GM21360 (cell line): ENCODE measurements around the gene SSC5D.

Experiments
- ATAC-seq: cut with Tn5 transposase; IDR thresholded peaks from one replicate; pipeline ENCODE4 v1.9.1; 2021; ENCODE audit warnings: mild to moderate bottlenecking, moderate library complexity; ENCODE audit not compliant: unreplicated experiment

Gene SSC5D

GRCh38 chr19:55552620-55553019 is 64.4 kb downstream of the SSC5D start:
- no peak for ATAC-seq

GRCh38 chr19:55553217-55554182 is 65.3 kb downstream of the SSC5D start:
- ATAC-seq = no peak

GRCh38 chr19:55554302-55554701 is 66.1 kb downstream of the SSC5D start:
- no peak for ATAC-seq

GRCh38 chr19:55554741-55555152 is 66.5 kb downstream of the SSC5D start:
- ATAC-seq = no peak

- no peak for ATAC-seq
These were observed 71.4 kb downstream of the SSC5D start for GRCh38 chr19:55559684-55560083.

GRCh38 chr19:55563261-55563690 is 75.0 kb downstream of the SSC5D start:
- no peak for ATAC-seq

GRCh38 chr19:55566823-55567222 is 78.6 kb downstream of the SSC5D start:
- no peak for ATAC-seq

GRCh38 chr19:55567708-55568328 is 79.6 kb downstream of the SSC5D start:
- no peak for ATAC-seq
